GM21447 (cell line): ENCODE results near the gene DCDC1.

ENCODE experiments used
- ATAC-seq: cut with Tn5 transposase; IDR thresholded peaks from one replicate; pipeline ENCODE4 v1.9.1; 2021; ENCODE audit not compliant: unreplicated experiment

Gene DCDC1

GRCh38 chr11:30859669-30860068, 509.9 kb downstream of the DCDC1 start:
- ATAC-seq, result no peak

DNA sequence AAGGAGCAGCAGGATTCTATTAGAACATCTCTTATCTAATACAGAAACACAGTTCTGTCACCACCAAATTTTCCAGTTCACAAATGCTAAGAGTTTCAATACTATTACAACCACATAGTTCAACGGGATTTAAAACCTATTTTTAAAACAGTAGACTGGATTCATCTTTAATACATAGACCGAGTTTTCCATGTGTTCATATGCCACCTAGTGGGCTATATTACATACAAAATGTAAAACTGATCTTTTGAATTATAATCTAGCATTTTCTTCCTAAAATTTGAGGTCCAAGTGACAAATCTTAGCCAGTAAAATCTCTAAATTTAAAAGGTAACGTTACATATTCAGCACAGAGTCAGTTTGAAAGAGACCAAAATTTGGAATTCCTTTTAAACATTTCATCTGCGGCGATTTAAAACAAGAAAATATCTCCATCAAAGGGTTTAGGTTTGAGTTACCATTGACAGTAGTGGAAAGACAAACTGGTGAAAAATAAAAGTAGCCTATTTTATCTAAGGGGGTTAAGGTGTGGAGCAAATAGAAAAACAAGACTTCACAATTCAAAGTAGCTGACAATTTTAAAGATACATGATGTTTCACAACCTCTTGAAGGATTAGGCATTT, 514.0 kb downstream of the DCDC1 start:
- ATAC-seq, result no peak

GRCh38 chr11:30853439-30853838, 516.1 kb downstream of the DCDC1 start:
- no peak for ATAC-seq

DNA sequence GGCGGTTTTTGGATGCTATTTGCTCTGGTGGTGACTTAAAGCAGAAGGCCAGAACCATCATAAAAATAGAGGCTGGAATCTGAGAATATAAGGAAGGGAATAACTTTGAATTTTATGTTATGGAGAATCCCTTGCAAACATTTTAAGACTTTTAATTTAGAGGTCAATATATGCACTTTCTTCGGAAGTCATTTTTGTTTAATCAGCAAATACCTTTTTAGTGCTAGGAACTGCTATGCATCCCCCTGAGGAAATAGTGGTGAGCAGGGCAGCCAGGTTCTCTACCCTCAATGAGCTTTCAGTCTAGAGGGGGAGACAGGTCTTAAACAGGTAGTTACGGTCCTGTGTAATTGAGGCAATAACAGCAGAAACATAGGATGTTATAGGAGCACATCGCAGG, 516.9 kb downstream of the DCDC1 start:
- ATAC-seq, result no peak

DNA sequence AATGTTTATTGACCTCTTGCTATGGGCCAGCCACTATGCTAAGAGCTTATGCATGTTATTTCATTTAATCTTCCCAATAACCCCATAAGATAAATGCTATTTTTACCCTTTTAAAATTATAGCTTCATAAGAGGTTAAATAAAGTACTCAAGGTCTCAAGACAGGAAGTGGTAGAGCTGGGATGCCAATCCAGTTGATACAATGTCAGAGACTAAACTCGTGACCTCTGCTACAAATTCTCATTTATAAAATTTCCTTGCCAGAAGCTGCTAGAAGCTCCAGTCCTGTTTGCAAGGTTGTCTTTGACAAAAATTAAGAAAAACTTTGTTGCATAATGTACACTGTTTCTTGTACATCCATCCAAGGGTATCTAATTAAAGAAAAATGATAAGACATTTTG, 517.4 kb downstream of the DCDC1 start:
- no peak for ATAC-seq

GRCh38 chr11:30837252-30837651, 532.3 kb downstream of the DCDC1 start:
- no peak for ATAC-seq

DNA sequence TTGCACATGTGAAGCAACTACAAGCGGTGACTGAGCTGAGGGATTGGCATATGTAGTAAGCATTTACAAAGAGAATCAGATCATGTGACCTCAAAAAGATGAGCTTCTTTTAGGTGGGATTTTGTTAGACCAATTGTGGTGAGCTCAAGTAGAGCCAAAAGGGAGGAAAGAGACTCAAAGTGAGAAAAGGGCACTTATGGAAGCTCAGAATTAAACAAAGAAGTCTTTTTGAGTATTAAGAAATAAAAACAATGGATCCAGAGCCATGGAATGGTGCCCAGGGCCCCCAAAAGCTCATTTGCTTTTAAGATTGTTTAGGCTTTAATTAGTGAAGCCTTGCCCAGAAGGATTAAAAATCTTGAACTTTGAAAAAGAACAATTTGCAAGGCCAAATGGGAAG, 536.7 kb downstream of the DCDC1 start:
- ATAC-seq, result no peak

DNA sequence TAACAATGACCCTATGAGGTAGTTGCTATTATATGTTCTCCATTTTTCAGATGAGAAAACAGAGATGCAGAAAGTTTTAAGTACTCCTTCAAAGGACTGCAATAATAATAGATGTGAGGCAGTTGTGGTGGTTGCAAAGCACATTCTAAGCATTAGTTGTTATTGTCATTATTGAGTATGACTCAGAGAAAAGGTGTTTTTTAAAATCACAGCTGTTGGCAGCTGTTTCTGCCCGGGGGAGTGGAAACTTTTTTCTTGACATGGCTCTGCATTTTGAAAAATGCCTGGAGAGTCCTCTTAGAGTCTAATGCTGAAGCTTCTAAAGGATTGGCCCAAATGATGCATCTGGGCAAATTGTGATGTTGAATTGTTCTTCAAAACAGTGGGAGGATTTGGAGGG, 538.9 kb downstream of the DCDC1 start:
- no peak for ATAC-seq

DNA sequence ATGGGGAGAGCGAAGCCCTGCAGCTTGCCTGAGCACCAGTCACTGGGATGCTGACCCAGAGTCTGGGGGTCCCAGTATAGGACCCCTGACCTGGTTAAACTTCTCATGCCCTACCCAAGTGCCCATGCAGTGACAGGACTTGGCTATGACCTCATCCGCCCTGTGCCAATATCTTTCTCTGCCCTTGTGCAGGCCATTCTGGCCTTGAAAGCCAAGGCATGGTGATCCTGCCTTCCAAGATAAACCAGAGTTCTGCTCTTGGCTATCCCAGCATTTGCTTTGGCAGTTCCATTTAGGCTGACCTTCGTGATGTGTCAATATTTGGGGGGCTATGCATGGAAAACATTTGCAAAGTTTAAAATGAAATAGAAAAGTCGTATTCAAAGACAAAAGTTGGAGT, 542.6 kb downstream of the DCDC1 start:
- no peak for ATAC-seq

DNA sequence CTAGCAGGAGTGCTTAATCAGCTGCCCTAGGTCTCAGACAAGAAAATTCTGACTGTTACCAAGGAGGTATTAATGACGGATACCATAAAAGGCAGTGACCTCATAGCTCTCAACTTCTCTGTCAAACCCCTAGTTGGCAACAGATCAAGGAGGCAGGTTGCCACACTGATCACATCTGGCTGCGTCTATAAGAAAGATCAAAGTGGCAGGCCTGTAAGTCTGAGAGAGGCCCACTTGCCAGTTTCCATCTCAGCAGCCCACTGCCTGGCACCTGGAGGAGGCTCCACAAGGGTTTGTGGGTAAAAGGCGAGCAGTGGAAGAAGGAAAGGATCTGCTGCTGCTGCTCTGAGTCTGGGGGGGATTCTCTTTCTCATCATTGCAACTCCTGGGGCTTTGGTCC, 543.8 kb downstream of the DCDC1 start:
- ATAC-seq, result no peak

DNA sequence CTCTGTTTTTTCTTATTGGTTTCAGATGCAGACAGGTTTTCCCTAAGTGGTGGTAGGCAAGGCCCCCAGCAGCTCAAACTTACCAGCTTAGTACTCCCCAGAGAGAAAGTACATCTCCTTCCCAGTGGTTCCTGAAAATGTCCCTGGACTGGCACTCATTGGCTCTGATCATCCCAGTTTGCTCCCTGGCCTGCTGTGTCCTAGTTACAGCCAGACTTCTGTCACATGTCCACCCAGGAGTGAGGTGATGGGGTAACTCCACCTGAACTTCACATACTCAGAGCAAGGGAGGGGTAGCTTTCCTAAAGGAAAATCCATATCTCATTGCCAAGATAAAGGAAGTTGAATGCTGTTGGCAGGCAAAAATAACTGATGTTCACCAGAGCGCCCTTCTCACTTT, 546.4 kb downstream of the DCDC1 start:
- ATAC-seq, result no peak

- ATAC-seq, result no peak
Observed at GRCh38 chr11:30821438-30821965, 548.0 kb downstream of the DCDC1 start.

GRCh38 chr11:30818721-30819120, 550.8 kb downstream of the DCDC1 start:
- ATAC-seq, result no peak

DNA sequence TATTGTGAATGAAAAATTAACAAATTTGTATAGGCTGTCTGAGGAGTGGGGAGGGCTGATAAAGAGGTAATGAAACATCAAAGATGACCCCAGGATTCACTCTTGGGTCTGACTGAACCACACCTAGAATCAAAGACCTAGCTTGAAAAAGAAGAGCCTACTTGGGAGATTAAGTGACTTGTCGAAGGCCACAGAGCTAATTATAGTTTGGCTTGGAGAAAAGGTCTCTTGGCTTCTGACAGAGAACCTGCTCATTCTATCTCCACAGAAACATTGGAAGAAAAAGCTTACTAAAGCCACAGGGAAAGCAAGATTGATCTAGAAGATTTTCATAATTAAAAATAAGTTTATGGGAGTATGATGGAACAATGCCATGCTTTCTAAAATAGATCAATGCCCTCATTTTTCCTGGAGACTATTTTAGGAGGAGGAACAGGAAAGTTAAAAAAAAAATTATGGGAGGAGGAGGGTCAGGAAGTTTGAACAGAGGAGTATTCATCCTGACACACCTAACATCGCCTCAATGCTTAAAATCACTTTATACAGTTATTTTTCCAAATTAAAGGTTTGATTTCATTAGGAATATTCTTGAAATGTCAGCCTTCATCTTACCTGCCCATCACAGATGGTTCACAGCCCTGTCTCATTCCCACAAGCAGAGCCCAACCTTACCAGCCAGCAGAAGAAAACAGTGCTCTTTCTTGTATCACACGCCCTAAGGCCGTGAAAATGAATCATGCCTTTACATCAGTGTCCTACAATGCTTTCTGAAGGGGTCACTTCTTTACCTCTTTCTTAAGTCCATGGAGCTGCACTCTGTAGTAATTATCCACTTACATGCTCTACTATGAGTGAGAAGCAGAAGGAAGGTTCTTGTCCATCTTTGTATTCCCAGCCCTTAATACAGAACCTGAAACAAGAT, 552.3 kb downstream of the DCDC1 start:
- no peak for ATAC-seq

DNA sequence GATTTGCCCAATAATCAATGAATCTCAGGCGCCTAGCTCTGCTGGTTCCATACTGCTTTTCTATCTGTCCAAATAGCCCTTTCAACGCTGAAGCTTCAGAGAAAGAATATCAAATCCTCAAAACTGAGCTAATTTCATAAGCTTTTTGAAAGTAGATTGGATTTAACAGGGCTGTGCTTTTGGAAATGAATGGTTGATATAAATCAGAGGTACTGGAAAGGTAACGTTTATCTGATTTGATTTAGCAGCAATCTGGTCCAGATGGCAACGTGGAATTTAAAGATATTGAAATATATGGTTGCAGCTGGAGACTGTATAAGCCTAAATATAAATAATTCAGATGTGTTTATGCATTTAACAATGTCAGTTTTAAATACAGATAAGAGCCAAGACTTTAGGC, 553.9 kb downstream of the DCDC1 start:
- no peak for ATAC-seq

- ATAC-seq, result no peak
Observed at GRCh38 chr11:30814737-30815136, 554.8 kb downstream of the DCDC1 start.
